Measurements from ENCODE around the gene DOCK1.

DOCK1 gene

DNA sequence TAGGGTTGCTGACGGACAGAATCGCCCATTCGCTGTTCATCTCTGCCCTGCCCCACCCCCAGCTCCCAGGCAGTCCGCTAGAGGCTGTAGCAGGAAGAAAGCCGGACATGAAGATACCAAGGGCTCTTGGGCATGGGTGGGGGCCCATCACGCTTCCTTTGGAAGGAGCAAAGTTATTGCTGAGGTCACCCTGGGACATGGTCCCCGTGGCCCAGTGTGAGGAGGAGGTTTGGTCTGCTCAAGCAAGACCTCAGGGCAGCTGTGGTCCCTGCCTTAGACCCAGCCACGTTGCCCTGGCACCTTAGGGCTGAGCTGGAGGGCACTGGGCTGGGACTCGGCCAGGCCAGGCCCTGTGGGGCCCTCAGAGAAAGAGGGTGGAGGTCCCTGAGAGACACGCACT is 511.8 kb downstream of the DOCK1 start:
- Histone ChIP-seq H3K27me3 (ENCODE audit: insufficient read depth, low read length) (no peaks in the 10 kb centered on the region), H3K36me3 (ENCODE audit: insufficient read depth, low read length) (peaks cover 17% of the 10 kb centered on the region), H3K9ac (ENCODE audit: low read depth, low read length) (no peak overlapping the region), H3K9me3 (ENCODE audit: insufficient read depth, low read depth, low read length) (no peaks in the 10 kb centered on the region), H3K4me3 (ENCODE audit: low read length) (no peak overlapping the region), H3K4me1 (ENCODE audit: insufficient read depth, low read length) (0 out of 2 replicates have a peak, but pooled peaks cover 6% of the 10 kb centered on the region), H3K27ac (ENCODE audit: low read depth, low read length) (no peak overlapping the region)
- WGBS: 80% methylated on average over 10 of the region's 10 CpGs

DNA sequence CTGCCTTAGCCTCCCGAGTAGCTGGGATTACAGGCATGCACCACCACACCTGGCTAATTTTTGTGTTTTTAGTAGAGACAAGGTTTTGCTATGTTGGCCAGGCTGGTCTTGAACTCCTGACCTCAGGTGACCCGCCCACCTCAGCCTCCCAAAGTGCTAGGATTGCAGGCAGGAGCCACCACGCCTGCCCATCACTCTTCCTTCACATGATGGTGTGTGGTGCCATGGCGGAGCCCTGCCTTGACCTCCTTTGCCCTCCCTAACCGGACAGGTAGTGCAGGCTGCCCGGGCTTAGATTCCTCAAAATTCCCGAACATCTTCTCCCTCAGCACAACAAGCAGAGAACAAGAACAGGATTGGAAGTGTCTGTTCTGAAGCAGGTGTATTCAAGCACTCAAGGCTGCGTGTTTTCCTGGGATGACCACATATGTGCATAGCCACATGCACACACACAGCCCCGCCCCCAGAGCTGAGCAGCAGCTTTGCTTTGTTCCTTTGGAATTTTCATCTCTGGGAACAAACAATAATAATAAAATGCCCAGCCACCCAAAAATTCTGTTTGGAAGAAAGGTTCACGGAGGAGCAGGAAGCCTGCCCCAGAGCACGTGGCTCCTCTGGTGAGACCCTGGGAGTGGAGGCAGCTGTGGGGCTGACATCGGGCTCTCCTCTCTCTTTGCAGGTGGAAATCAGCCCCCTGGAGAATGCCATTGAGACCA is 512.6 kb downstream of the DOCK1 start:
- peaks cover 17% of the 10 kb centered on the region for H3K36me3 ChIP-seq (ENCODE audit: insufficient read depth, low read length)
- no peak overlapping the region for H3K4me3 ChIP-seq (ENCODE audit: low read length)
- H3K27ac ChIP-seq (ENCODE audit: low read depth, low read length): no peak overlapping the region
- no peak overlapping the region for H3K9ac ChIP-seq (ENCODE audit: low read depth, low read length)
- WGBS: 94% methylated on average over 12 of the region's 12 CpGs
- 0 out of 2 replicates have a peak, but pooled peaks cover 6% of the 10 kb centered on the region for H3K4me1 ChIP-seq (ENCODE audit: insufficient read depth, low read length)
- H3K9me3 ChIP-seq (ENCODE audit: insufficient read depth, low read depth, low read length): no peaks in the 10 kb centered on the region
- no peaks in the 10 kb centered on the region for H3K27me3 ChIP-seq (ENCODE audit: insufficient read depth, low read length)

DNA sequence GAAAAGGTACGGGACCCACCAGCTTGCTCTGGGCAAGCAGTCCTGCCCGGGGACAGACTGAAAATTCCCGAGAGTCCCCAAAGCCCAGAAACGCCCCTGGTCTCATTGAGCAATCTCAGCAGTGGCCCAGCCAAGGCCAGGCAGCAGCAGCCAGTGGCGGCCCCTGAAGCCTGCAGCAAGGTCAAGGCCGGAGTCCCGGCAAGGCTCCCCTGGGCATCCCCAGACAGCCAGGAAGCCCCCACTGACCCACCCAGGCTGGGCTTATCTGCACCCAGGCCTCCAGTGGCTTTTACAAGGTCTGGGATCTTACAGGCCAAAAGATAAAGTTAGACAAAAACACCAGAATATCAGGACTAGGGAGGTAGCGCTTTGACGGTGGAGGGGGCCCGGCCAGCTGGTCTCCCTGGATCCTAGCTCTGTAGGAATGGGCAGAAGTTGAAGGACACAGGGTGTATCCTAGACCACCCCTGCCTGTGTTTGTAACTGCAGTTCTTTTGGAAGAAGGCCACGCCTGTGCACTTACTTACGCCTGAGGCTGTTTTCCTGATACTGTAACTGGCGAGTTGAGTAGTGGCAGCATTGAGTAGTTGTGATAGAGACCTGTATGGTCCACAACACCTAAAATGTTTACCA is 513.4 kb downstream of the DOCK1 start:
- Histone ChIP-seq H3K36me3 (ENCODE audit: insufficient read depth, low read length) (peaks cover 17% of the 10 kb centered on the region), H3K27ac (ENCODE audit: low read depth, low read length) (no peak overlapping the region), H3K9ac (ENCODE audit: low read depth, low read length) (no peak overlapping the region), H3K4me1 (ENCODE audit: insufficient read depth, low read length) (peaks cover 6% of the 10 kb centered on the region; the same call in 1 of the 2 replicates), H3K27me3 (ENCODE audit: insufficient read depth, low read length) (no peaks in the 10 kb centered on the region), H3K4me3 (ENCODE audit: low read length) (no peak overlapping the region), H3K9me3 (ENCODE audit: insufficient read depth, low read depth, low read length) (no peaks in the 10 kb centered on the region)
- WGBS: 95% methylated on average over 13 of the region's 13 CpGs

DNA sequence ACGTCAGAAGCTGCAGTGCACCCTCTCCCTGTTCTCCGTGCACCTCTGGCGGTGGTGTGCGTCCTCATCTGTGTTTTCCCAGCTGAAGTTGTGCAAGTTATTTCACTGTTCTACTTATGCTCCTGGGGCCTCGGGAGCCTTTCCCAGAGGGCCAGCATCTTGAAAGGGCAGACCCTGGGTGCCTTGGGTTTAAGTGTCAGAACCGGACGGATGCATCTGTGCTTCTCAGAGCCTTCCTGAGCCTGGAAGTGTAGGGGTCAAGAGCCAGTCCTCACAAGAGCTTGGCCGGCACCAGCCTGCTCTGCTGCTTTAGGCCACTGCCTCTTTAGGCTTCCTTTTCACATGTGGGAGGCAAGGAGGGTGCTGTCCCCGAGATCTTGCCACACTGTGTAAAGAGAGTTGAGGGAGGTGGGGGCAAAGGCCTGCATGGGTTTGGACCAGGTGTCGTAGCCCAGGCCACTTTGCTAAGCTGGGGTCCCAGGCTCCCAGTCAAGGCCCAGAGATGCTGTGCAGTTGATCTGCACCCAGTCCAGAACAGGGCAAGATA is 515.0 kb downstream of the DOCK1 start:
- peaks cover 6% of the 10 kb centered on the region; the same call in 1 of the 2 replicates for H3K4me1 ChIP-seq (ENCODE audit: insufficient read depth, low read length)
- no peak overlapping the region for H3K4me3 ChIP-seq (ENCODE audit: low read length)
- WGBS: 94% methylated on average over 10 of the region's 10 CpGs
- peaks cover 17% of the 10 kb centered on the region for H3K36me3 ChIP-seq (ENCODE audit: insufficient read depth, low read length)
- H3K9me3 ChIP-seq (ENCODE audit: insufficient read depth, low read depth, low read length): no peaks in the 10 kb centered on the region
- H3K27me3 ChIP-seq (ENCODE audit: insufficient read depth, low read length): no peaks in the 10 kb centered on the region
- no peak overlapping the region for H3K27ac ChIP-seq (ENCODE audit: low read depth, low read length)
- no peak overlapping the region for H3K9ac ChIP-seq (ENCODE audit: low read depth, low read length)

DNA sequence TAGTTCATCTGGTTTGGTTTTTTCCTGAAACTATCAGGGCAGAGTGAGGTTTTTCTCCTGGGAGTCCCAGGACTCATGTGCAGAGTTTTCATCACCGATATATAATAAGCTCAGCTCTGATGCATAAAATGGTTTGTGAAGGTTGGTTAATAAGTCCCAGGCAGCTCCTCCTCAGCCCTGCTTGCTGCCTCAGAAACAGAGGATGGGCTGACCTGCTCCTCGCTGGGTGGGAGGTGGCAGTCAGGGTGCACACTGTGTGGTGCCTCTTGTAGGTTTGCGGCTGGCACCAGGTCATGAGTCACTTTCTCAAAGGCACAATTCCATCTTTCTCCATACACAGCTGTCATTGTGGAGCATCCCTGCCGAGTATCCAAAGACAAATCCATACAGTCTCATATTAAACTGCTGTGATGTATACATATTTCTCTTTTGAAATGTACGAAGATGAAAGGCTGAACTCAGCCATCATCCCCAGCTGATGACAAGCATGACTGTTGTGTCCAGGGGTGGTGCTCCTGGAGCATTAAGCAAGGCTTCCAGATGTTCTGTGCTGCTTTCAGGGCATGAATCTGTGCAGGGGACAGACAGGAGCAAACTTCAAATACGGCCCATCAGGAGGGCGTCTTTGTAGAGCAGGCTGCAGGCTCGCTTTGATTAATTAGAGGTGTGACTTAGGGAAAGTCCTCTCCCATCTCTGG is 518.1 kb downstream of the DOCK1 start:
- no peak overlapping the region for H3K27ac ChIP-seq (ENCODE audit: low read depth, low read length)
- no peaks in the 10 kb centered on the region; the same call in 1 of the 2 replicates for H3K4me1 ChIP-seq (ENCODE audit: insufficient read depth, low read length)
- no peaks in the 10 kb centered on the region for H3K27me3 ChIP-seq (ENCODE audit: insufficient read depth, low read length)
- H3K36me3 ChIP-seq (ENCODE audit: insufficient read depth, low read length): peaks cover 33% of the 10 kb centered on the region
- 90% methylated on average over 8 of the region's 8 CpGs for WGBS
- no peak overlapping the region for H3K4me3 ChIP-seq (ENCODE audit: low read length)
- H3K9ac ChIP-seq (ENCODE audit: low read depth, low read length): no peak overlapping the region
- H3K9me3 ChIP-seq (ENCODE audit: insufficient read depth, low read depth, low read length): no peaks in the 10 kb centered on the region

DNA sequence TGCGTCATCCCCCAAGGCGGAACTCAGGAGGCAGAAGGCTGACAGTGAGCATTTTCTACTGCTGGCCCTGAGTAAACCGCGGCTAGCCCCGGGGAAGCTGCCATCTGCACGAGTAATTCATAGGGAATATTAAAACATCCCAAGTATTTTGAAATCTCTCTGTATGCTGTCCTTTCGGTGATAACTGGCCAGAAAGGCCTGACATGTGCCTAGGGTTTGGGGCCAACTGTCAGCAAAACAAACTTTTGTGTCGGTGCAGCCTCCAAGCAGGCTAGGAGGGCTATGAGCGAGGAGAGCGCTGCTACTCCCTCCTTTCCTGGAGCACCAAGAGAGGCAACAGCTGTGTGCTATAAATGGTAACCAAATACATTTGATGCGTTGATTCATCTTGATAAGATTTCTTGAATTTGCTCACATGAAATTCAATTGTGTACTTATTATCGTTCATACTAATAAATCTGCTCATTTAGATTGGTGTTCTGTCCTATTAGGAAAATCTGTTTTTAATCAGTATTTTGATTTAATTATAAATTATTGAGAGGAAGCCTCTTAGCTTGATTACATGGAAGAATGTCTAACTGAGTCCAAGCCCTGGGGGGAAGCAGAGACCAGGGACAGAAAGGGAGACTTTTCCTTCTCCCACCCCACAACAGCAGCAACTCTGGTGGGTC is 519.5 kb downstream of the DOCK1 start:
- Histone ChIP-seq H3K27ac (ENCODE audit: low read depth, low read length) (no peak overlapping the region), H3K9ac (ENCODE audit: low read depth, low read length) (no peak overlapping the region), H3K9me3 (ENCODE audit: insufficient read depth, low read depth, low read length) (no peaks in the 10 kb centered on the region), H3K4me3 (ENCODE audit: low read length) (no peak overlapping the region), H3K4me1 (ENCODE audit: insufficient read depth, low read length) (no peaks in the 10 kb centered on the region; the same call in 1 of the 2 replicates), H3K36me3 (ENCODE audit: insufficient read depth, low read length) (peaks cover 25% of the 10 kb centered on the region), H3K27me3 (ENCODE audit: insufficient read depth, low read length) (no peaks in the 10 kb centered on the region)
- 93% methylated on average over 11 of the region's 12 CpGs for WGBS

DNA sequence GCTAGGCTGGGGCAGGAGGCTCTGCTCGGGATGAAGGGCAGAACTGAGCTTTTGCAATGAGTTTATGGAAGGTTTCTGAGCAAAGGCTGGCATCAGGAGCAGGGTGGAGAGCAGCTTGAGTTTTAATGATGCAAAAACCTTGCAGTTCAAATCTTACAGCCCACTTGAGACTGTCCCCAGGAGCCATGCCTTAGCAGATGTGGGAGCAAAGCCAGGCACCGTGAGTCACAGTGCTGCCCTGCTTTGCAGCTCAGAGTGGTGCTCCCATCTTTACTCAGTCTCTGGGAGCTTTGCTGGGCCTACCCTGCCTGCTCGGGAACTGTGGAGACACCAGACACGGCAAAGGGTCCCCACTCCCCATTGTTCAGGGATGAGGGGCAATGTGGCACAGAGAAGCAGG is 521.5 kb downstream of the DOCK1 start:
- Histone ChIP-seq H3K9me3 (ENCODE audit: insufficient read depth, low read depth, low read length) (no peaks in the 10 kb centered on the region), H3K9ac (ENCODE audit: low read depth, low read length) (no peak overlapping the region), H3K27me3 (ENCODE audit: insufficient read depth, low read length) (no peaks in the 10 kb centered on the region), H3K4me1 (ENCODE audit: insufficient read depth, low read length) (no peaks in the 10 kb centered on the region; the same call in 1 of the 2 replicates), H3K27ac (ENCODE audit: low read depth, low read length) (no peak overlapping the region), H3K4me3 (ENCODE audit: low read length) (no peak overlapping the region), H3K36me3 (ENCODE audit: insufficient read depth, low read length) (peaks cover 18% of the 10 kb centered on the region)
- WGBS: 98% methylated on average over 4 of the region's 4 CpGs

DNA sequence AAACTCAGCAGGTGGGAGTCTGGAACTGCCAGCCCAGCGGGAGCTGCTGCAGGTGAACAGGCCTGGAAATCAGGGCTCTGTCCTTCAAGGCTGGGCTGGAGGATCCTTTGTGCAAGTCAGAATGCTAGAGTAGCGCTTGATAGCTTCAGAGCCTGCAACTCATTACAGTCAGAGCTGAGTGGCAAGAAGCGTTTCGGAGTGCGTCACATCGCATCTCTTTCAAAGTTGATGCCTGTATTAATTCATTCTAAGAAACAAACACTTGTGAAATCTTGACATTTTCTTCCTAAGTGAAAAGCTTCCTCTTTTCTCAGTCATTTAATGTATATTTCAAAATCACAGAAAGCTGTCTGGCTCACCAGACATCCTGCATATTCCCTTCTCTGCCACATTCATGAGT is 522.7 kb downstream of the DOCK1 start:
- WGBS: 94% methylated on average over 6 of the region's 6 CpGs
- Histone ChIP-seq H3K36me3 (ENCODE audit: insufficient read depth, low read length) (peaks cover 16% of the 10 kb centered on the region), H3K4me3 (ENCODE audit: low read length) (no peak overlapping the region), H3K27me3 (ENCODE audit: insufficient read depth, low read length) (no peaks in the 10 kb centered on the region), H3K9ac (ENCODE audit: low read depth, low read length) (no peak overlapping the region), H3K4me1 (ENCODE audit: insufficient read depth, low read length) (no peaks in the 10 kb centered on the region; the same call in 1 of the 2 replicates), H3K27ac (ENCODE audit: low read depth, low read length) (no peak overlapping the region), H3K9me3 (ENCODE audit: insufficient read depth, low read depth, low read length) (no peaks in the 10 kb centered on the region)

DNA sequence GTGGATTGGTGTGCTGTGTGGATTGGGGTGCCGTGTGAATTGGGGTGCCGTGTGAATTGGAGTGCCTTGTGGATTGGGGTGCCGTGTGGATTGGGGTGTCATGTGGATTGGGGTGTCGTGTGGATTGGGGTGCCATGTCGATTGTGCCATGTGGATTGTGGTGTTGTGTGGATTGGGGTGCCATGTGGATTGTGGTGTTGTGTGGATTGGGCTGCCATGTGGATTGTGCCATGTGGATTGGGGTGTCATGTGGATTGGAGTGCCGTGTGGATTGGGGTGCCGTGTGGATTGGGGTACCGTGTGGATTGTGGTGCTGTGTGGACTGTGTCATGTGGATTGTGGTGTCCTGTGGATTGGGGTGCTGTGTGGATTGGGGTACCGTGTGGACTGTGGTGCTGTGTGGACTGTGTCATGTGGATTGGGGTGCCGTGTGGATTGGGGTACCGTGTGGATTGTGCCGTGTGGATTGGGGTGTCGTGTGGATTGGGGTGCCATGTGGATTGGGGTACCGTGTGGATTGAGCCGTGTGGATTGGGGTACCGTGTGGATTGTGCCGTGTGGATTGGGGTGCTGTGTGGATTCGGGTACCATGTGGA is 523.3 kb downstream of the DOCK1 start:
- WGBS: 93% methylated on average over 18 of the region's 18 CpGs
- Histone ChIP-seq H3K4me3 (ENCODE audit: low read length) (no peak overlapping the region), H3K4me1 (ENCODE audit: insufficient read depth, low read length) (no peaks in the 10 kb centered on the region; the same call in 1 of the 2 replicates), H3K27me3 (ENCODE audit: insufficient read depth, low read length) (no peaks in the 10 kb centered on the region), H3K9ac (ENCODE audit: low read depth, low read length) (no peak overlapping the region), H3K27ac (ENCODE audit: low read depth, low read length) (no peak overlapping the region), H3K36me3 (ENCODE audit: insufficient read depth, low read length) (peaks cover 19% of the 10 kb centered on the region), H3K9me3 (ENCODE audit: insufficient read depth, low read depth, low read length) (no peaks in the 10 kb centered on the region)

DNA sequence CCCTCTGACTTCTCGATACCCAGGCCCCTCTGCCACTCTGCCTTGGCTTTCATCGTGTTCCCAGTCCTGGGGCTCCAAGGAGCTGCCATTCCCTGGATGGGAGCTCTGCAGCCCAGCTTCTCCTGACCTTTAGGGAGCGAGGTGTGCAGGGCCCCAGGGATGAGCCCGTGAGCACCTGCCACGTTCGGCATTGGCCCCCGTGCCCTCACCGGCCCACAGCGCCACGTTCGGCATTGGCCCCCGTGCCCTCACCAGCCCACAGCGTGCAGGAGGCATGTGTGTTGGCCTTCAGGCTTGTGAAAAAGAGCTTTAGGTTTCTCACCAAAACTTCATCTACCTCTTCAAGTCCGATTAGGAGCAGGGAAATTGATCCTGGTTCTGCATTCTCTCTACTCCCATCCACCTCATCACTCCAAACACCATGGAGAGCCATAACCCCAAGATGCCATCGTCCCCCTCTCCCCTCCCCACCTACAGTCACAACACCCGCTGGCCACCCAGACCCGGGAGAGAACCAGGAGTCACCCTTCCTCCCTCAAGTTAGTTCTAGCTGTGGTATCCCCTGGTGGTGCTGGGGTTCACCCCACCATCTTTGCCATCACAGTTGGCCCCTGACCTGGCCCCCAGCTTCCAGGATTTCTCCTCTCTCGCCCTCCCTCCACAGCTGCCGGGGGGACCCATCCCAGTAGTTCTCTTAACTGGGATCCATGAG is 524.5 kb downstream of the DOCK1 start:
- H3K27me3 ChIP-seq (ENCODE audit: insufficient read depth, low read length): no peaks in the 10 kb centered on the region
- WGBS: 95% methylated on average over 19 of the region's 19 CpGs
- H3K4me1 ChIP-seq (ENCODE audit: insufficient read depth, low read length): no peaks in the 10 kb centered on the region
- no peak overlapping the region for H3K27ac ChIP-seq (ENCODE audit: low read depth, low read length)
- H3K9me3 ChIP-seq (ENCODE audit: insufficient read depth, low read depth, low read length): no peaks in the 10 kb centered on the region
- peaks cover 23% of the 10 kb centered on the region for H3K36me3 ChIP-seq (ENCODE audit: insufficient read depth, low read length)
- no peak overlapping the region for H3K4me3 ChIP-seq (ENCODE audit: low read length)
- no peak overlapping the region for H3K9ac ChIP-seq (ENCODE audit: low read depth, low read length)
